Measurements from ENCODE around the gene HLA-DOA. TPM values are rescaled to one million over a fixed set of nuclear protein-coding genes. Genes with fewer than 3 reads are reported as not detected.

The HLA-DOA gene
- total and polyA plus RNA-seq, 2 of the 8 experiments (the other 6 are each of a cell fraction or from before 2014, with no cell fraction given), result 23.7 to 89.0 TPM

DNA sequence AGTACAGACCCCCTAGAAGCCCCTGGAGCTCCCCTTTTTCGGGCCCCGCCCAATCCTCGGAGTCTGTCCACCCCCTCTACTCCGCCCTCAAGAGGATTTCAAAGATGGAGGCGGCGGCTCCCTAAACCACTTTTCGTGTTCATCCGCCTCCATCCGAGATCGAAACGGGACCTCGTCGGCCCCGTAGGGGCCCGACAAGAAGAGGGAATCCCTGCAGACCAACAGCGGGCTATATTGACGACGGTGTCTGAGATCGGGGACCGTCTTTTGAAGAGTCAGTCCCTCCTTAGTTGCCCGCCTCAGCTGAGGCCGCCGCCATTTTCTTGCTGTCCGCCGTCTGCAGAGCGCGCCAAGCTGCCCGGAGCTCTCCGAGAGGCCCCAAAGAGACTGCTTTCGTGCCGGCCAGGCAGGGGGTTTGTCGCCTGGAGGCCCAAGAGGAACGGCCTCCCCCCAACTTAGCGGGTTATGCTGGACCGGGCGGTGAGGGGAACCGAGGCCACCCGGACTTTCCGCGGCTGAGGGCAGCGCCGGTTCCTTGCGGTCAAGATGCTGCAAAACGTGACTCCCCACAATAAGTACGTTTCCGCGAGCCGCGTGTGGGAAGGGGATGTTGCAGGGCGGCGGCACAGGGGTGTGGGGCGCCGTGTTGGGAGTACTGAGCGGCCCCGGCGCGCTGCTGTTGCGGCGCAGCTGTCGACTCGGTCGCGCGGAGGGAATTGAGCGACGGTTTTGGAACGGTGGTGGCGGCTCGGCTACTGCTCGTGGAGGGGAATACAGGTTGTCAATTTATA is 36.8 kb downstream of the HLA-DOA start:
- Histone ChIP-seq H2BK120ac (replicated peaks; ENCODE audit: low read depth, low read length) (no peak overlapping the region), H3K4me3 (ENCODE audit: extremely low read depth in 1 of 4, insufficient read depth in 2 of 4, low read depth in 3 of 4, low read length in 4 of 4) (peak overlapping the region; percentile 90 to 99 (median 98)), H3K23ac (ENCODE audit: insufficient read length) (no peak overlapping the region), H2BK15ac (ENCODE audit: low read length) (no peak overlapping the region), H3K14ac (ENCODE audit: insufficient read length) (no peak overlapping the region), H3K23me2 (ENCODE audit: low read depth, low read length) (peaks cover 22% of the 10 kb centered on the region), H4K20me1 (replicated peaks in 1 of 2; ENCODE audit: control insufficient read depth in 1 of 2, insufficient read depth in 2 of 2, low read length in 2 of 2) (peaks cover 47% of the 10 kb centered on the region in 2 experiments), H2BK12ac (ENCODE audit: low read depth, low read length) (no peak overlapping the region), H3K56ac (replicated peaks; ENCODE audit: insufficient read length, low read depth, low read length) (peak overlapping the region; percentile 62), H4K91ac (replicated peaks; ENCODE audit: insufficient read length, low read length) (no peak overlapping the region), H2BK5ac (ENCODE audit: low read depth, low read length) (peak overlapping the region; percentile 77; the same call in 1 of the 2 replicates), H3K9ac (replicated peaks in 1 of 4; ENCODE audit: extremely low read depth in 1 of 4, low read depth in 3 of 4, low read length in 3 of 4) (peak overlapping the region; percentile 88 to 94 (median 92)), H3K4ac (replicated peaks; ENCODE audit: insufficient read length, low read depth, low read length) (no peak overlapping the region), H3K4me1 (replicated peaks in 1 of 4; ENCODE audit: control insufficient read depth in 3 of 4, insufficient read depth in 4 of 4, low read length in 3 of 4) (peaks cover 0 to 9% (median 6%) of the 10 kb centered on the region in 4 experiments; a peak in 5 of 7 replicates), H4K5ac (ENCODE audit: insufficient read length, low read depth, low read length) (peak overlapping the region; percentile 59), H3K79me2 (ENCODE audit: control insufficient read depth in 1 of 2, insufficient read depth in 2 of 2, low read length in 2 of 2) (peaks cover 44 to 79% of the 10 kb centered on the region in 2 experiments), H3K36me3 (ENCODE audit: control insufficient read depth in 2 of 4, insufficient read depth in 4 of 4, low read length in 3 of 4) (peaks cover 33 to 56% (median 43%) of the 10 kb centered on the region in 4 experiments), H4K8ac (ENCODE audit: extremely low read depth, insufficient read depth, low read length) (peak overlapping the region; percentile 93; the same call in 1 of the 2 replicates), H3K18ac (ENCODE audit: extremely low read depth, low read length) (0 out of 2 replicates have a peak overlapping the region, but pooled peaks have one; percentile 4), H2BK20ac (ENCODE audit: low read length) (no peak overlapping the region), H3K4me2 (ENCODE audit: insufficient read depth in 1 of 2, low read depth in 2 of 2, low read length in 2 of 2) (peak overlapping the region; percentile 75 to 88), H3K9me3 (ENCODE audit: insufficient read depth in 2 of 2, low read depth in 1 of 2, low read length in 1 of 2) (no peaks in the 10 kb centered on the region; a peak in 2 of 4 replicates), H2AK5ac (ENCODE audit: low read depth, low read length) (no peak overlapping the region), H3K27ac (ENCODE audit: low read depth, low read length) (peak overlapping the region; percentile 79), H2AFZ (ENCODE audit: low read length) (no peak overlapping the region), H3K27me3 (replicated peaks in 1 of 4; ENCODE audit: control insufficient read depth in 3 of 4, extremely low read depth in 1 of 4, insufficient read depth in 3 of 4, low read length in 3 of 4) (no peaks in the 10 kb centered on the region), H3K79me1 (ENCODE audit: low read depth, low read length) (peaks cover 8% of the 10 kb centered on the region)
- no peak for DNase-seq (ENCODE audit: low read depth in 1 of 2, low spot score in 2 of 2)
- ChIA-PET POLR2A (ENCODE audit: partially characterized antibody) (interaction anchor here (0.7 to 33.3 kb wide), 85 partner anchors 7 to 1242 kb away, joined by 3 to 1158 read pairs (median 5); partner anchors contain the start of genes ATF6B, B3GALT4, BRD2 and COL11A2), CTCF (ENCODE audit: partially characterized antibody) (interaction anchor here (0.5 to 14.6 kb wide), 10 partner anchors 10 to 200 kb away, joined by 3 to 110 read pairs (median 4); partner anchors contain the start of genes HLA-DMA and TAP2)
- 2% methylated on average over 62 of the region's 70 CpGs; no CpG with 5 or more reads in 1 of the 2 experiments for WGBS, 2 experiments (ENCODE audit: extremely low coverage in 1 of 2, insufficient coverage in 1 of 2, insufficient read length in 1 of 2, insufficient replicate concordance in 2 of 2, low coverage in 1 of 2, low lambda C conversion rate in 2 of 2, missing lambda C conversion rate in 1 of 2)
- TF ChIP-seq HDAC2 (IDR thresholded peaks at IDR 0.05; ENCODE audit: borderline replicate concordance in 1 of 2, low read depth in 2 of 2, low read length in 2 of 2) (peak in 1 of 2 experiments; percentile 48; a peak in 1 of 4 replicates), RBBP5 (IDR thresholded peaks at IDR 0.05; ENCODE audit: borderline replicate concordance, low read depth, low read length) (peak; percentile 18; the same call in 1 of the 2 replicates), TCF12 (IDR thresholded peaks at IDR 0.05; ENCODE audit: low read depth, low read length) (no peak), YY1 (IDR thresholded peaks at IDR 0.05; ENCODE audit: low read depth, low read length) (peak; percentile 92), CHD1 (IDR thresholded peaks at IDR 0.05; ENCODE audit: low read depth, low read length) (peak; percentile 11), PHF8 (conservative IDR thresholded peaks at IDR 0.05; ENCODE audit: low read depth, low read length) (peak; percentile 60; the same call in 1 of the 2 replicates), TAF7 (optimal IDR thresholded peaks at IDR 0.05; ENCODE audit: borderline replicate concordance, low read depth, low read length) (peak; percentile 11), POLR2AphosphoS5 (IDR thresholded peaks at IDR 0.05; ENCODE audit: low read depth, low read length) (peak; percentile 82), HDAC6 (IDR thresholded peaks at IDR 0.05; ENCODE audit: low read depth, low read length) (no peak), SIN3A (conservative IDR thresholded peaks at IDR 0.05 in 1 of 2, IDR thresholded peaks at IDR 0.05 in 1 of 2; ENCODE audit: low read depth in 1 of 2, low read length in 2 of 2) (no peak)
- FAIRE-seq, result no peak

Measured in H1 (cell line).